ENCODE measurements around the gene BMAL2. TPM values are rescaled to one million over a fixed set of nuclear protein-coding genes. Genes with fewer than 3 reads are reported as not detected.

Gene BMAL2
- total RNA-seq, 1 experiment from 2014 or later, result 16.2 TPM

GRCh38 chr12:27284751-27285150, 47.9 kb upstream of the BMAL2 start (continued):
- TF ChIP-seq AFF4 (CRISPR knock-in tag; IDR thresholded peaks at IDR 0.05; ENCODE audit: borderline replicate concordance), result no peak
- no peak for TF ChIP-seq JUN (CRISPR knock-in tag; IDR thresholded peaks at IDR 0.05)
- TF ChIP-seq PREB (CRISPR knock-in tag; IDR thresholded peaks at IDR 0.05; ENCODE audit: borderline replicate concordance), result no peak
- no peak for TF ChIP-seq ZNF121 (CRISPR knock-in tag; IDR thresholded peaks at IDR 0.05)
- no peak for TF ChIP-seq MLX (CRISPR knock-in tag; IDR thresholded peaks at IDR 0.05)
- no peak for TF ChIP-seq SMAD3 (CRISPR knock-in tag; IDR thresholded peaks at IDR 0.05; ENCODE audit: borderline replicate concordance)
- no peak for TF ChIP-seq RELA (CRISPR knock-in tag; IDR thresholded peaks at IDR 0.05; ENCODE audit: borderline replicate concordance)
- TF ChIP-seq, protein P1, sequence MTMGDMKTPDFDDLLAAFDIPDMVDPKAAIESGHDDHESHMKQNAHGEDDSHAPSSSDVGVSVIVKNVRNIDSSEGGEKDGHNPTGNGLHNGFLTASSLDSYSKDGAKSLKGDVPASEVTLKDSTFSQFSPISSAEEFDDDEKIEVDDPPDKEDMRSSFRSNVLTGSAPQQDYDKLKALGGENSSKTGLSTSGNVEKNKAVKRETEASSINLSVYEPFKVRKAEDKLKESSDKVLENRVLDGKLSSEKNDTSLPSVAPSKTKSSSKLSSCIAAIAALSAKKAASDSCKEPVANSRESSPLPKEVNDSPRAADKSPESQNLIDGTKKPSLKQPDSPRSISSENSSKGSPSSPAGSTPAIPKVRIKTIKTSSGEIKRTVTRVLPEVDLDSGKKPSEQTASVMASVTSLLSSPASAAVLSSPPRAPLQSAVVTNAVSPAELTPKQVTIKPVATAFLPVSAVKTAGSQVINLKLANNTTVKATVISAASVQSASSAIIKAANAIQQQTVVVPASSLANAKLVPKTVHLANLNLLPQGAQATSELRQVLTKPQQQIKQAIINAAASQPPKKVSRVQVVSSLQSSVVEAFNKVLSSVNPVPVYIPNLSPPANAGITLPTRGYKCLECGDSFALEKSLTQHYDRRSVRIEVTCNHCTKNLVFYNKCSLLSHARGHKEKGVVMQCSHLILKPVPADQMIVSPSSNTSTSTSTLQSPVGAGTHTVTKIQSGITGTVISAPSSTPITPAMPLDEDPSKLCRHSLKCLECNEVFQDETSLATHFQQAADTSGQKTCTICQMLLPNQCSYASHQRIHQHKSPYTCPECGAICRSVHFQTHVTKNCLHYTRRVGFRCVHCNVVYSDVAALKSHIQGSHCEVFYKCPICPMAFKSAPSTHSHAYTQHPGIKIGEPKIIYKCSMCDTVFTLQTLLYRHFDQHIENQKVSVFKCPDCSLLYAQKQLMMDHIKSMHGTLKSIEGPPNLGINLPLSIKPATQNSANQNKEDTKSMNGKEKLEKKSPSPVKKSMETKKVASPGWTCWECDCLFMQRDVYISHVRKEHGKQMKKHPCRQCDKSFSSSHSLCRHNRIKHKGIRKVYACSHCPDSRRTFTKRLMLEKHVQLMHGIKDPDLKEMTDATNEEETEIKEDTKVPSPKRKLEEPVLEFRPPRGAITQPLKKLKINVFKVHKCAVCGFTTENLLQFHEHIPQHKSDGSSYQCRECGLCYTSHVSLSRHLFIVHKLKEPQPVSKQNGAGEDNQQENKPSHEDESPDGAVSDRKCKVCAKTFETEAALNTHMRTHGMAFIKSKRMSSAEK (CRISPR knock-in tag; IDR thresholded peaks at IDR 0.05; ENCODE audit: borderline replicate concordance), result no peak
- TF ChIP-seq MAX (CRISPR knock-in tag; IDR thresholded peaks at IDR 0.05), result no peak
- TF ChIP-seq RORB (CRISPR knock-in tag; IDR thresholded peaks at IDR 0.05), result no peak

DNA sequence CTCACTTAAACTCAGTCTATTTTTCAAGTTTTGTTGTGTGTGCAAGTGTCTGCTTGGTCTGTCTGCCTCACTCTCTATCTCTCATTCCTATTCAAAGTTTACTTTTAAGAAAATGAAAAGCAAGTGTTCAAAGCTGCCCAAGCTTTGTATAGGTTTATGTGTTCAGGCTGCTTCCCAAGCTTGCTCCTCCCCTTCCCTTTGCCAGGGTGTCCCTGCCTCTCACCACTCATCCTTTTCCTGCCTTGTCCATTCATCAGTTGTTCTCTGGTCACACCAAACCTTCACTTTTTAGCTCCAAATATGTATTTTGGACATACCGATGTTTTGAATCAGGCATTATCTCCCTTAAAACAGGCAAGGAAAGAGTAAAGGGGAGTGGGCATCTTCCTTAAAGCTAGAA, 47.2 kb upstream of the BMAL2 start:
- H3K4me3 Mint-ChIP-seq, result no peak overlapping the region
- no peaks in the 10 kb centered on the region for H3K9me3 Mint-ChIP-seq
- H3K27me3 Mint-ChIP-seq (ENCODE audit: low read depth), result no peaks in the 10 kb centered on the region; the same call in 1 of the 2 replicates
- ChIA-PET POLR2A (no interaction called here), CTCF (interaction anchor here (0.8 to 3.1 kb wide), 2 partner anchors 10 to 21 kb away, joined by 3 to 13 read pairs; no protein-coding TSS in a partner anchor)
- peak overlapping the region; percentile 63 for H3K27ac Mint-ChIP-seq
- DNase-seq (ENCODE audit: low spot score) (no peak), ATAC-seq (peak; percentile 56)
- H3K4me1 Mint-ChIP-seq, result peaks cover 40% of the 10 kb centered on the region
- no peaks in the 10 kb centered on the region for H3K36me3 Mint-ChIP-seq
- no peak for TF ChIP-seq ZNF232 (CRISPR knock-in tag; IDR thresholded peaks at IDR 0.05)

GRCh38 chr12:27289414-27289813, 43.2 kb upstream of the BMAL2 start:
- DNase-seq (ENCODE audit: low spot score) (no peak), ATAC-seq (no peak)
- POLR2A ChIA-PET, result no interaction called here
- Mint-ChIP-seq H3K27me3 (ENCODE audit: low read depth) (no peaks in the 10 kb centered on the region; the same call in 1 of the 2 replicates), H3K4me1 (peaks cover 72% of the 10 kb centered on the region), H3K4me3 (no peak overlapping the region), H3K9me3 (no peaks in the 10 kb centered on the region), H3K27ac (peak overlapping the region; percentile 34), H3K36me3 (no peaks in the 10 kb centered on the region)
- CTCF ChIA-PET, result interaction anchor here (1.8 kb wide), 1 partner anchor 17 kb away, joined by 7 read pairs; no protein-coding TSS in a partner anchor
- TF ChIP-seq ZNF423 (CRISPR knock-in tag; IDR thresholded peaks at IDR 0.05) (no peak), FOXJ3 (CRISPR knock-in tag; IDR thresholded peaks at IDR 0.05; ENCODE audit: borderline replicate concordance) (no peak), ZBTB21 (CRISPR knock-in tag; IDR thresholded peaks at IDR 0.05; ENCODE audit: borderline replicate concordance) (no peak), TP53 (CRISPR knock-in tag; IDR thresholded peaks at IDR 0.05) (no peak), ATF3 (CRISPR knock-in tag; conservative IDR thresholded peaks at IDR 0.05) (no peak), NFYB (CRISPR knock-in tag; conservative IDR thresholded peaks at IDR 0.05; ENCODE audit: low read depth) (no peak), ZNF416 (CRISPR knock-in tag; IDR thresholded peaks at IDR 0.05) (no peak), ESRRA (CRISPR knock-in tag; IDR thresholded peaks at IDR 0.05; ENCODE audit: borderline replicate concordance) (no peak), IRF2 (CRISPR knock-in tag; IDR thresholded peaks at IDR 0.05; ENCODE audit: borderline replicate concordance, low read depth) (no peak), ZNF512 (CRISPR knock-in tag; IDR thresholded peaks at IDR 0.05; ENCODE audit: borderline replicate concordance) (no peak)
- TF ChIP-seq, protein P2, sequence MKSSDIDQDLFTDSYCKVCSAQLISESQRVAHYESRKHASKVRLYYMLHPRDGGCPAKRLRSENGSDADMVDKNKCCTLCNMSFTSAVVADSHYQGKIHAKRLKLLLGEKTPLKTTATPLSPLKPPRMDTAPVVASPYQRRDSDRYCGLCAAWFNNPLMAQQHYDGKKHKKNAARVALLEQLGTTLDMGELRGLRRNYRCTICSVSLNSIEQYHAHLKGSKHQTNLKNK (CRISPR knock-in tag; IDR thresholded peaks at IDR 0.05), result no peak

Measured in WTC11 (cell line).